Measurements from ENCODE around the gene FBL.
"Not testable (repeated sequence)": the region's sequence is repeated elsewhere in the genome, so short reads cannot be mapped to it uniquely, and the experiment has no call there.

DNA sequence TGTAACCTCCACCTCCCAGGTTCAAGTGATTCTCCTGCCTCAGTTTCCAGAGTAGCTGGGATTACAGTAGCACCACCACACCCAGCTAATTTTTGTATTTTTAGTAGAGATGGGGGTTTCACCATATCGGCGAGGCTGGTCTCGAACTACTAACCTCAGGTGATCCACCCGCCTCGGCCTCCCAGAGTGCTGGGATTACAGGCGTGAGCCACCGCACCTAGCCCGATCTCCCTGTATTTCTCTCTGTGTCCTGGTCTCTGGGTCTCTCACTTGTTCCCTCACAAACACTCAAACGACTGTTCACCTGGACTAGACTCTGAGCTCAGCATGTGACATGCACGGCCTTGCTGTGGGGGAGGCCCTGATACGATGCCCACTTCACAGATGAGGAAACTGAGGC is 32.7 kb upstream of the FBL start:
- not testable (repeated sequence) for TF ChIP-seq EZH2 (IDR thresholded peaks at IDR 0.05; ENCODE audit: low read depth, low read length, severe bottlenecking); MAX (IDR thresholded peaks at IDR 0.05); BRCA1 (IDR thresholded peaks at IDR 0.05; ENCODE audit: low read depth, low read length); CHD2 (IDR thresholded peaks at IDR 0.05; ENCODE audit: low read length); GABPA (IDR thresholded peaks at IDR 0.05; ENCODE audit: borderline replicate concordance, insufficient read depth, low read length)
- TF ChIP-seq, protein P1, sequence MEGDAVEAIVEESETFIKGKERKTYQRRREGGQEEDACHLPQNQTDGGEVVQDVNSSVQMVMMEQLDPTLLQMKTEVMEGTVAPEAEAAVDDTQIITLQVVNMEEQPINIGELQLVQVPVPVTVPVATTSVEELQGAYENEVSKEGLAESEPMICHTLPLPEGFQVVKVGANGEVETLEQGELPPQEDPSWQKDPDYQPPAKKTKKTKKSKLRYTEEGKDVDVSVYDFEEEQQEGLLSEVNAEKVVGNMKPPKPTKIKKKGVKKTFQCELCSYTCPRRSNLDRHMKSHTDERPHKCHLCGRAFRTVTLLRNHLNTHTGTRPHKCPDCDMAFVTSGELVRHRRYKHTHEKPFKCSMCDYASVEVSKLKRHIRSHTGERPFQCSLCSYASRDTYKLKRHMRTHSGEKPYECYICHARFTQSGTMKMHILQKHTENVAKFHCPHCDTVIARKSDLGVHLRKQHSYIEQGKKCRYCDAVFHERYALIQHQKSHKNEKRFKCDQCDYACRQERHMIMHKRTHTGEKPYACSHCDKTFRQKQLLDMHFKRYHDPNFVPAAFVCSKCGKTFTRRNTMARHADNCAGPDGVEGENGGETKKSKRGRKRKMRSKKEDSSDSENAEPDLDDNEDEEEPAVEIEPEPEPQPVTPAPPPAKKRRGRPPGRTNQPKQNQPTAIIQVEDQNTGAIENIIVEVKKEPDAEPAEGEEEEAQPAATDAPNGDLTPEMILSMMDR (IDR thresholded peaks at IDR 0.05; ENCODE audit: control extremely low read depth in 1 of 3, insufficient read depth in 1 of 3, low read depth in 1 of 3, low read length in 3 of 3): not testable (repeated sequence)
